Measurements from ENCODE around the gene ATG4B.

DNA sequence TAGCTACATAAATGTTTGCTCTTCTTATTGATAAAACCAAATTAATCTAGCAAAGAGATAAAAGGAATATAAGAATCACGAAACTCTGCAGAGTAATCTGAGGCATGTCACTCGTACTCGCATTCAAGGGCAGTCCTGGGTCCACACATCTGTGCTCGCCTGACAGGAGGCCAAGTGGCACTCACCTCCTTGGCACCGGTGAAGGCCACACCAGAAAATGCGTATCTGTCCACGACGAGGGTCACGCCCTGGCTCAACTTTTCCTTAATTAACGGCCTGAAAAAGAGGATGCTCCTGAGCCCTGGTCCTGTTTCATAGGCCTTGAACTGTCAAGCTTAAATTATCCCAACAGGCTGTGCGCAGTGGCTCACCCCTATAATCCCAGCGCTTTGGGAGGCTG lies 42.6 kb downstream of the ATG4B start:
- TF ChIP-seq, protein P1, sequence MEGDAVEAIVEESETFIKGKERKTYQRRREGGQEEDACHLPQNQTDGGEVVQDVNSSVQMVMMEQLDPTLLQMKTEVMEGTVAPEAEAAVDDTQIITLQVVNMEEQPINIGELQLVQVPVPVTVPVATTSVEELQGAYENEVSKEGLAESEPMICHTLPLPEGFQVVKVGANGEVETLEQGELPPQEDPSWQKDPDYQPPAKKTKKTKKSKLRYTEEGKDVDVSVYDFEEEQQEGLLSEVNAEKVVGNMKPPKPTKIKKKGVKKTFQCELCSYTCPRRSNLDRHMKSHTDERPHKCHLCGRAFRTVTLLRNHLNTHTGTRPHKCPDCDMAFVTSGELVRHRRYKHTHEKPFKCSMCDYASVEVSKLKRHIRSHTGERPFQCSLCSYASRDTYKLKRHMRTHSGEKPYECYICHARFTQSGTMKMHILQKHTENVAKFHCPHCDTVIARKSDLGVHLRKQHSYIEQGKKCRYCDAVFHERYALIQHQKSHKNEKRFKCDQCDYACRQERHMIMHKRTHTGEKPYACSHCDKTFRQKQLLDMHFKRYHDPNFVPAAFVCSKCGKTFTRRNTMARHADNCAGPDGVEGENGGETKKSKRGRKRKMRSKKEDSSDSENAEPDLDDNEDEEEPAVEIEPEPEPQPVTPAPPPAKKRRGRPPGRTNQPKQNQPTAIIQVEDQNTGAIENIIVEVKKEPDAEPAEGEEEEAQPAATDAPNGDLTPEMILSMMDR (IDR thresholded peaks at IDR 0.05; ENCODE audit: poor library complexity, severe bottlenecking) = no peak
- no peak for TF ChIP-seq MXI1 (conservative IDR thresholded peaks at IDR 0.05; ENCODE audit: poor library complexity, severe bottlenecking)
- TF ChIP-seq TAF1 (IDR thresholded peaks at IDR 0.05; ENCODE audit: low read depth) = no peak
- no peak for TF ChIP-seq RAD21 (conservative IDR thresholded peaks at IDR 0.05)
- no peak for TF ChIP-seq REST (IDR thresholded peaks at IDR 0.05; ENCODE audit: borderline replicate concordance)
- TF ChIP-seq SMC3 (conservative IDR thresholded peaks at IDR 0.05; ENCODE audit: poor library complexity) = no peak
- no peak for TF ChIP-seq EZH2 (IDR thresholded peaks at IDR 0.05; ENCODE audit: borderline replicate concordance, insufficient read depth, low read length, poor library complexity, severe bottlenecking)

All from neural cell (in vitro differentiated cells).